Activated naive CD8-positive, alpha-beta T cell treated with anti-CD3 and anti-CD28 coated beads, Interleukin-2, amount 50 U/mL, for 16 hours (primary cell): ENCODE data around the gene CEP164.

Experiments
- DNase-seq: peaks from one replicate; pipeline ENCODE4 v3.0.0-alpha.2; 2020; ENCODE audit warnings: low read depth, low spot score

The CEP164 gene

GRCh38 chr11:117366248-117366647, 38.6 kb downstream of the CEP164 start:
- DNase-seq = no peak

- no peak for DNase-seq
Observed at GRCh38 chr11:117366875-117367274, 39.2 kb downstream of the CEP164 start.

GRCh38 chr11:117369534-117369933, 41.9 kb downstream of the CEP164 start:
- DNase-seq = no peak

- DNase-seq = no peak
Observed at GRCh38 chr11:117371453-117371852, 43.8 kb downstream of the CEP164 start.

- no peak for DNase-seq
Observed at GRCh38 chr11:117374316-117375055, 46.8 kb downstream of the CEP164 start.

- no peak for DNase-seq
Observed at GRCh38 chr11:117375960-117376359, 48.3 kb downstream of the CEP164 start.

- no peak for DNase-seq
Observed at GRCh38 chr11:117376517-117376916, 48.9 kb downstream of the CEP164 start.

- no peak for DNase-seq
Observed at GRCh38 chr11:117378976-117379865, 51.6 kb downstream of the CEP164 start.

- no peak for DNase-seq
Observed at GRCh38 chr11:117380676-117381075, 53.0 kb downstream of the CEP164 start.

GRCh38 chr11:117381481-117382387, 54.1 kb downstream of the CEP164 start:
- DNase-seq = no peak

- DNase-seq = no peak
Observed at GRCh38 chr11:117382746-117383145, 55.1 kb downstream of the CEP164 start.

GRCh38 chr11:117384045-117384444, 56.4 kb downstream of the CEP164 start:
- no peak for DNase-seq

- DNase-seq = no peak
Observed at GRCh38 chr11:117385471-117385870, 57.8 kb downstream of the CEP164 start.

GRCh38 chr11:117385906-117386305, 58.3 kb downstream of the CEP164 start:
- no peak for DNase-seq

GRCh38 chr11:117387992-117388755, 60.5 kb downstream of the CEP164 start:
- DNase-seq = no peak

GRCh38 chr11:117390743-117391142, 63.1 kb downstream of the CEP164 start:
- DNase-seq = no peak

- DNase-seq = no peak
Observed at GRCh38 chr11:117391181-117391580, 63.5 kb downstream of the CEP164 start.

GRCh38 chr11:117392001-117392690, 64.5 kb downstream of the CEP164 start:
- no peak for DNase-seq

- no peak for DNase-seq
Observed at GRCh38 chr11:117392979-117393378, 65.3 kb downstream of the CEP164 start.

- no peak for DNase-seq
Observed at GRCh38 chr11:117394221-117394925, 66.7 kb downstream of the CEP164 start.
